SK-N-SH treated with all-trans-retinoic acid at 6 μM for 48 hours (cell line): ENCODE measurements around the gene SORL1.

Source experiments
- ATAC-seq: fragments of 200-7000 bp; cut with Tn5 transposase; 3 replicates; pipeline ENCODE4 v1.9.1; 2020; ENCODE audit warnings: mild to moderate bottlenecking, moderate library complexity
- BACH2 ChIP-seq: fragments of 250-450 bp; sonication (Bioruptor Pico); IDR thresholded peaks from 2 replicates; pipeline ENCODE4 v1.9.0; 2021; ENCODE audit warnings: mild to moderate bottlenecking, borderline replicate concordance
- CREB5 ChIP-seq: fragments of 250-450 bp; sonication (Bioruptor Pico); IDR thresholded peaks from 2 replicates; pipeline ENCODE4 v1.5.1; 2020; ENCODE audit warnings: low read depth, mild to moderate bottlenecking, moderate library complexity
- CSDC2 ChIP-seq: fragments of 250-450 bp; sonication (Bioruptor Pico); IDR thresholded peaks from 2 replicates; pipeline ENCODE4 v1.5.0; 2020; ENCODE audit warnings: mild to moderate bottlenecking, moderate library complexity
- CSRNP3 ChIP-seq: fragments of 250-450 bp; sonication (Bioruptor Pico); IDR thresholded peaks from 2 replicates; pipeline ENCODE4 v1.5.1; 2021; ENCODE audit warnings: mild to moderate bottlenecking, moderate library complexity
- ESRRG ChIP-seq: fragments of 250-450 bp; sonication (Bioruptor Pico); IDR thresholded peaks from 2 replicates; pipeline ENCODE4 v1.6.1; 2021; ENCODE audit warnings: mild to moderate bottlenecking
- GLIS3 ChIP-seq: fragments of 250-450 bp; sonication (Bioruptor Pico); IDR thresholded peaks from 2 replicates; pipeline ENCODE4 v1.5.0; 2020; ENCODE audit warnings: mild to moderate bottlenecking, moderate library complexity
- ISL1 ChIP-seq: fragments of 250-450 bp; sonication (Bioruptor Pico); IDR thresholded peaks from 2 replicates; pipeline ENCODE4 v2.1.2; 2022; ENCODE audit warnings: mild to moderate bottlenecking, moderate library complexity
- OSR1 ChIP-seq: fragments of 250-450 bp; sonication (Bioruptor Pico); IDR thresholded peaks from 2 replicates; pipeline ENCODE4 v1.8.0; 2022; ENCODE audit warnings: moderate library complexity, mild to moderate bottlenecking, inconsistent platforms
- POU6F1 ChIP-seq: fragments of 250-450 bp; sonication (Bioruptor Pico); IDR thresholded peaks from 2 replicates; pipeline ENCODE4 v1.8.0; 2021; ENCODE audit warnings: low read depth, mild to moderate bottlenecking, moderate library complexity, borderline replicate concordance
- PPARA ChIP-seq: fragments of 250-450 bp; sonication (Bioruptor Pico); IDR thresholded peaks from 2 replicates; pipeline ENCODE4 v1.5.0; 2020; ENCODE audit warnings: mild to moderate bottlenecking, borderline replicate concordance
- RARB ChIP-seq: fragments of 250-450 bp; sonication (Bioruptor Pico); IDR thresholded peaks from 2 replicates; pipeline ENCODE4 v1.8.0; 2021; ENCODE audit warnings: mild to moderate bottlenecking, moderate library complexity
- SNAI2 ChIP-seq: fragments of 250-450 bp; sonication (Bioruptor Pico); IDR thresholded peaks from 2 replicates; pipeline ENCODE4 v1.5.0; 2020; ENCODE audit warnings: mild to moderate bottlenecking, moderate library complexity
- TCF4 ChIP-seq: fragments of 250-450 bp; sonication (Bioruptor Pico); IDR thresholded peaks from 2 replicates; pipeline ENCODE4 v1.8.0; 2021; ENCODE audit warnings: mild to moderate bottlenecking, moderate library complexity, borderline replicate concordance
- TOX ChIP-seq: fragments of 250-450 bp; sonication (Bioruptor Pico); IDR thresholded peaks from 2 replicates; pipeline ENCODE4 v1.8.0; 2021; ENCODE audit warnings: mild to moderate bottlenecking, moderate library complexity, borderline replicate concordance
- TSHZ2 ChIP-seq: fragments of 250-450 bp; sonication (Bioruptor Pico); IDR thresholded peaks from 2 replicates; pipeline ENCODE4 v1.5.0; 2020; ENCODE audit warnings: mild to moderate bottlenecking, moderate library complexity
- ZC3H10 ChIP-seq: fragments of 250-450 bp; sonication (Bioruptor Pico); IDR thresholded peaks from 2 replicates; pipeline ENCODE4 v1.5.1; 2021; ENCODE audit warnings: mild to moderate bottlenecking, moderate library complexity
- ZFP3 ChIP-seq: fragments of 250-450 bp; sonication (Bioruptor Pico); IDR thresholded peaks from 2 replicates; pipeline ENCODE4 v1.5.0; 2020; ENCODE audit warnings: mild to moderate bottlenecking, moderate library complexity
- ZNF565 ChIP-seq: fragments of 450-650 bp; formaldehyde crosslinking; conservative IDR thresholded peaks from 2 replicates; pipeline ENCODE4 v1.5.0; 2020; ENCODE audit warnings: low read depth, mild to moderate bottlenecking, moderate library complexity
- ZNF8 ChIP-seq: fragments of 450-650 bp; formaldehyde crosslinking; IDR thresholded peaks from 2 replicates; pipeline ENCODE4 v1.5.0; 2020; ENCODE audit warnings: mild to moderate bottlenecking, moderate library complexity

The SORL1 gene

GRCh38 chr11:121446752-121447156 lies 5.4 kb upstream of the SORL1 start (continued):
- no peak for TF ChIP-seq POU6F1 (CRISPR knock-in tag)
- TF ChIP-seq SNAI2 (CRISPR knock-in tag): no peak
- no peak for TF ChIP-seq CREB5 (CRISPR knock-in tag)
- no peak for TF ChIP-seq ZFP3 (CRISPR knock-in tag)
- no peak for TF ChIP-seq ZNF8 (CRISPR knock-in tag)
- no peak for TF ChIP-seq ISL1
- no peak for TF ChIP-seq GLIS3 (CRISPR knock-in tag)

- no peak for TF ChIP-seq TCF4 (CRISPR knock-in tag)
- TF ChIP-seq ZC3H10 (CRISPR knock-in tag): no peak
- TF ChIP-seq CSDC2 (CRISPR knock-in tag): no peak
- no peak for TF ChIP-seq CREB5 (CRISPR knock-in tag)
- no peak for TF ChIP-seq CSRNP3 (CRISPR knock-in tag)
- no peak for TF ChIP-seq ZNF8 (CRISPR knock-in tag)
- TF ChIP-seq ISL1: no peak
- TF ChIP-seq GLIS3 (CRISPR knock-in tag): no peak
- no peak for TF ChIP-seq OSR1 (CRISPR knock-in tag)
- TF ChIP-seq RARB: no peak
- TF ChIP-seq TSHZ2 (CRISPR knock-in tag): no peak
- no peak for ATAC-seq
Measured at GRCh38 chr11:121448011-121448410, 4.1 kb upstream of the SORL1 start.

GRCh38 chr11:121448431-121448941 lies 3.6 kb upstream of the SORL1 start:
- no peak for TF ChIP-seq TSHZ2 (CRISPR knock-in tag)
- TF ChIP-seq RARB: no peak
- TF ChIP-seq PPARA (CRISPR knock-in tag): no peak
- no peak for TF ChIP-seq BACH2 (CRISPR knock-in tag)
- no peak for TF ChIP-seq CSRNP3 (CRISPR knock-in tag)
- no peak for TF ChIP-seq TOX (CRISPR knock-in tag)
- TF ChIP-seq POU6F1 (CRISPR knock-in tag): no peak
- TF ChIP-seq ESRRG (CRISPR knock-in tag): no peak
- no peak for TF ChIP-seq ZC3H10 (CRISPR knock-in tag)
- TF ChIP-seq SNAI2 (CRISPR knock-in tag): no peak
- TF ChIP-seq ZNF8 (CRISPR knock-in tag): no peak
- TF ChIP-seq CSDC2 (CRISPR knock-in tag): no peak
- TF ChIP-seq ZNF565: no peak
- no peak for TF ChIP-seq ZFP3 (CRISPR knock-in tag)

More at GRCh38 chr11:121448431-121448941, 3.6 kb upstream of the SORL1 start:
- ATAC-seq: no peak
